ENCODE measurements around the gene C5AR1. TPM values are rescaled to one million over a fixed set of nuclear protein-coding genes. Genes with fewer than 3 reads are reported as not detected.

The C5AR1 gene
- total RNA-seq, 2 experiments from 2014 or later: 1.1 TPM; not detected in 1

DNA sequence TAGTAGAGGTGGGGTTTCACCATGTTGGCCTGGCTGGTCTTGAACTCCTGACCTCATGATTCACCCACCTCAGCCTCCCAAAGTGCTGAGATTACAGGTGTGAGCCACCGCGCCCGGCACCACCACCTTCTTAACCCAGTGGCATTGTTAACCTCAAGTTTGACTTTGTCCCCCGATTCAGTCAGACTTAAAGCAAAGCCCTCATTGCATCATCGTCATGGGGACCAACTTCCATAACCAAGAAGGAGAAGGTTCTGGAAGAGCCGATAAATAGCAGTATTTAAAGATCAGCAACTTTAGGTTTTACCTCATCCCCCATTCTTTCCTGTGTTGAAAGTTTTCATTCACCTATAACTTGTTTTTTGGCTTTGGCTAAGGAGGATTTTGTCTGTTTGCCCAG lies 41.6 kb upstream of the C5AR1 start:
- Histone ChIP-seq H3K4me2 (ENCODE audit: low read length) (no peak overlapping the region), H3K79me2 (ENCODE audit: insufficient read depth, low read depth, low read length) (no peaks in the 10 kb centered on the region), H3K9me2 (ENCODE audit: insufficient read depth, low read length) (no peaks in the 10 kb centered on the region), H3K9me3 (ENCODE audit: low read length) (no peaks in the 10 kb centered on the region), H4K20me1 (ENCODE audit: insufficient read depth, low read length) (no peaks in the 10 kb centered on the region), H2AFZ (ENCODE audit: low read length) (no peak overlapping the region), H3K4me3 (ENCODE audit: low read depth, low read length, poor library complexity, severe bottlenecking) (no peak overlapping the region), H3K4me1 (ENCODE audit: insufficient read depth, low read length, poor library complexity, severe bottlenecking) (peaks cover 6% of the 10 kb centered on the region), H3K27ac (ENCODE audit: low read depth, low read length, poor library complexity, severe bottlenecking) (no peak overlapping the region), H3K36me3 (ENCODE audit: insufficient read depth, low read length) (peaks cover 54% of the 10 kb centered on the region)
- CTCF ChIA-PET (ENCODE audit: unreplicated experiment): no interaction called here
- intact Hi-C loops (cut with micrococcal nuclease; ENCODE audit: unreplicated experiment): no loop called here
- TF ChIP-seq EZH2phosphoT487 (IDR thresholded peaks at IDR 0.05; ENCODE audit: borderline replicate concordance, low read depth, low read length): no peak
- TF ChIP-seq CTCF (conservative IDR thresholded peaks at IDR 0.05; ENCODE audit: low read length): no peak
- BruUV-seq (replicated peaks): no TSS peak
- no peak for DNase-seq (ENCODE audit: low spot score)
- POLR2A ChIA-PET: no interaction called here

DNA sequence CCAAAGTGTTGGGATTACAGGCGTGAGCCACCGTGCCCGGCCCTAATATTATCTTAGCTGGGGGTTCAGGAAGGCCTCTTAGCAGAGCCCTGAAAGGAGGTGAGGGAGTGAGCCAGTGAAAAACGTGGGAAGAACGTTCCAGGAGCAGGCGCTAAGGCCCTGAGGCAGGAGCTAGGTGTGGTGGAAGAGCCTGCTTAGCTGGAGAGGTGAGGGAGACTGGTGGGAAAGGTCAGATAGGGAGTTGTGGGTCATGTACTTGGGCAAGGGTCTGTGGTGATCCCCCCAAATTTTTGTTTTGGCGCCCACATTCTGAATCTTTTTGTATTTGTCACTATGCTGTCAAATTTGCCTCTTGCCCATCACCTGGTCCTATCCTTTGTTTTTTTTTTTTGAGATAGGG lies 40.1 kb upstream of the C5AR1 start:
- intact Hi-C loops (cut with micrococcal nuclease; ENCODE audit: unreplicated experiment): no loop called here
- peaks cover 46% of the 10 kb centered on the region for H3K36me3 ChIP-seq (ENCODE audit: insufficient read depth, low read length)
- CTCF ChIA-PET (ENCODE audit: unreplicated experiment): no interaction called here

GRCh38 chr19:47270408-47270807 lies 39.3 kb upstream of the C5AR1 start:
- no peak overlapping the region for H3K27ac ChIP-seq (ENCODE audit: low read depth, low read length, poor library complexity, severe bottlenecking)
- H3K36me3 ChIP-seq (ENCODE audit: insufficient read depth, low read length): peaks cover 41% of the 10 kb centered on the region
- BruUV-seq (replicated peaks): no TSS peak
- ChIA-PET CTCF (ENCODE audit: unreplicated experiment) (no interaction called here), POLR2A (no interaction called here)
- no peak overlapping the region for H3K4me2 ChIP-seq (ENCODE audit: low read length)
- intact Hi-C loops (cut with micrococcal nuclease; ENCODE audit: unreplicated experiment): no loop called here
- no peak overlapping the region for H3K4me3 ChIP-seq (ENCODE audit: low read depth, low read length, poor library complexity, severe bottlenecking)
- DNase-seq (ENCODE audit: low spot score): no peak
- no peaks in the 10 kb centered on the region for H4K20me1 ChIP-seq (ENCODE audit: insufficient read depth, low read length)
- no peak for TF ChIP-seq CTCF (conservative IDR thresholded peaks at IDR 0.05; ENCODE audit: low read length)
- no peak for TF ChIP-seq EZH2phosphoT487 (IDR thresholded peaks at IDR 0.05; ENCODE audit: borderline replicate concordance, low read depth, low read length)
- H2AFZ ChIP-seq (ENCODE audit: low read length): no peak overlapping the region
- peaks cover 12% of the 10 kb centered on the region for H3K4me1 ChIP-seq (ENCODE audit: insufficient read depth, low read length, poor library complexity, severe bottlenecking)
- H3K9me3 ChIP-seq (ENCODE audit: low read length): no peaks in the 10 kb centered on the region
- H3K79me2 ChIP-seq (ENCODE audit: insufficient read depth, low read depth, low read length): no peaks in the 10 kb centered on the region
- no peaks in the 10 kb centered on the region for H3K9me2 ChIP-seq (ENCODE audit: insufficient read depth, low read length)

More for the DNA sequence above, 40.1 kb upstream of the C5AR1 start:
- Histone ChIP-seq H3K4me1 (ENCODE audit: insufficient read depth, low read length, poor library complexity, severe bottlenecking) (peaks cover 6% of the 10 kb centered on the region), H3K27ac (ENCODE audit: low read depth, low read length, poor library complexity, severe bottlenecking) (no peak overlapping the region), H3K79me2 (ENCODE audit: insufficient read depth, low read depth, low read length) (no peaks in the 10 kb centered on the region), H2AFZ (ENCODE audit: low read length) (no peak overlapping the region), H3K4me2 (ENCODE audit: low read length) (no peak overlapping the region), H3K9me3 (ENCODE audit: low read length) (no peaks in the 10 kb centered on the region), H4K20me1 (ENCODE audit: insufficient read depth, low read length) (no peaks in the 10 kb centered on the region), H3K9me2 (ENCODE audit: insufficient read depth, low read length) (no peaks in the 10 kb centered on the region), H3K4me3 (ENCODE audit: low read depth, low read length, poor library complexity, severe bottlenecking) (no peak overlapping the region)
- BruUV-seq (replicated peaks): no TSS peak
- no peak for TF ChIP-seq EZH2phosphoT487 (IDR thresholded peaks at IDR 0.05; ENCODE audit: borderline replicate concordance, low read depth, low read length)
- TF ChIP-seq CTCF (conservative IDR thresholded peaks at IDR 0.05; ENCODE audit: low read length): no peak
- DNase-seq (ENCODE audit: low spot score): no peak
- POLR2A ChIA-PET: interaction anchor here (0.5 kb wide), 1 partner anchor 406 kb away, joined by 3 read pairs; no protein-coding TSS in a partner anchor
